Testis (tissue), 2 donors: ENCODE data around the gene KIAA1958.

Source experiments
- POLR2A ChIP-seq: fragments of 450-650 bp; IDR thresholded peaks from one replicate; pipeline ENCODE4 v1.6.1; 2017; ENCODE audit warnings: antibody characterized with exemption, mild to moderate bottlenecking, moderate library complexity
- TF ChIP-seq, protein P1 (sequence below), 3 experiments: fragments of 450-650 bp in 2 of 3; fragments of 200-600 bp in 1 of 3; sonication (generic) in 1 of 3; IDR thresholded peaks; one replicate each; pipeline ENCODE4 v1.5.1; 2016 to 2019; ENCODE audit warnings: antibody characterized with exemption in 3 of 3, mild to moderate bottlenecking in 2 of 3, moderate library complexity in 1 of 3

DNA sequence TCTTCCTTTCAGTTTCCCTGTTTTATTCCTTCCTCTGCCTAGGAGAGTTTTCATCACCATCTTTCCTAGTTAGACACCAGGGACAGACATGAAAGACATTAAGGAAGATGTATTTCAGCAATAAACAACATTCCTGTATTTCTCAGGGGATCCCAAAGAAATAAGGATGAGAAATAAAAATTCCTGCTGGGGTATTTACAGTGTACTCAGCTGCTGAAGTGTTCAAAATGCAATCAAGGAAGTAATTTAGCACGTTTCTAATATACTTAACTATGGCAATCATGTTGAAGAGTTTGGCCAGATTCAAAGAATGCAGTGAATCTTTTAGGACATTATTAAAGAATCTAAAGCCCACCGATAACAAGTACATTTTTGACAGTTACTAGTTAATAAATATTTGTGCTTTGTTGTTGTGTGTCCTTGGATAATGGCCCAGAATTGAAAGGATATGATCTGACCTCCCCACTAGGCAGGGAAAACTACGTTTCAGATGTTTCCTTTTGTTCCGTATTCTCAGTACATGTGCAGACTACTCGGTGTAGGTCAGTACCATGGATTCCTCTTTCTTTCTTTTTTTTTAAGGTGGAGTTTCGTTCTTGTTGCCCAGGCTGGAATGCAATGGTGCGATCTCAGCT is 184.5 kb downstream of the KIAA1958 start:
- no peak for TF ChIP-seq POLR2A
- TF ChIP-seq, protein P1, sequence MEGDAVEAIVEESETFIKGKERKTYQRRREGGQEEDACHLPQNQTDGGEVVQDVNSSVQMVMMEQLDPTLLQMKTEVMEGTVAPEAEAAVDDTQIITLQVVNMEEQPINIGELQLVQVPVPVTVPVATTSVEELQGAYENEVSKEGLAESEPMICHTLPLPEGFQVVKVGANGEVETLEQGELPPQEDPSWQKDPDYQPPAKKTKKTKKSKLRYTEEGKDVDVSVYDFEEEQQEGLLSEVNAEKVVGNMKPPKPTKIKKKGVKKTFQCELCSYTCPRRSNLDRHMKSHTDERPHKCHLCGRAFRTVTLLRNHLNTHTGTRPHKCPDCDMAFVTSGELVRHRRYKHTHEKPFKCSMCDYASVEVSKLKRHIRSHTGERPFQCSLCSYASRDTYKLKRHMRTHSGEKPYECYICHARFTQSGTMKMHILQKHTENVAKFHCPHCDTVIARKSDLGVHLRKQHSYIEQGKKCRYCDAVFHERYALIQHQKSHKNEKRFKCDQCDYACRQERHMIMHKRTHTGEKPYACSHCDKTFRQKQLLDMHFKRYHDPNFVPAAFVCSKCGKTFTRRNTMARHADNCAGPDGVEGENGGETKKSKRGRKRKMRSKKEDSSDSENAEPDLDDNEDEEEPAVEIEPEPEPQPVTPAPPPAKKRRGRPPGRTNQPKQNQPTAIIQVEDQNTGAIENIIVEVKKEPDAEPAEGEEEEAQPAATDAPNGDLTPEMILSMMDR (IDR thresholded peaks at IDR 0.05) = no peak
